Ishikawa (cell line): ENCODE results near the gene TUBB3.

Source experiments
- CEBPB ChIP-seq: IDR thresholded peaks from 2 replicates; pipeline ENCODE4 v1.6.1; 2012
- CREB1 ChIP-seq: IDR thresholded peaks from 2 replicates; pipeline ENCODE4 v1.6.1; 2012; ENCODE audit warnings: low read depth
- EGR1 ChIP-seq: IDR thresholded peaks from 2 replicates; pipeline ENCODE4 v1.6.1; 2012
- EP300 ChIP-seq: IDR thresholded peaks from 2 replicates; pipeline ENCODE4 v1.6.1; 2012; ENCODE audit warnings: borderline replicate concordance
- FOXM1 ChIP-seq: IDR thresholded peaks from 2 replicates; pipeline ENCODE4 v1.6.1; 2012; ENCODE audit warnings: low read depth, borderline replicate concordance
- NFIC ChIP-seq: IDR thresholded peaks from 2 replicates; pipeline ENCODE4 v1.6.1; 2012
- RAD21 ChIP-seq: IDR thresholded peaks from 2 replicates; pipeline ENCODE4 v1.6.1; 2012; ENCODE audit warnings: low read depth
- REST ChIP-seq: IDR thresholded peaks from 2 replicates; pipeline ENCODE4 v1.6.1; 2012; ENCODE audit warnings: low read depth, mild to moderate bottlenecking
- TAF1 ChIP-seq: IDR thresholded peaks from 2 replicates; pipeline ENCODE4 v1.6.1; 2012; ENCODE audit warnings: low read depth, mild to moderate bottlenecking
- TCF12 ChIP-seq: IDR thresholded peaks from 2 replicates; pipeline ENCODE4 v1.6.1; 2012; ENCODE audit warnings: low read depth
- TEAD4 ChIP-seq: IDR thresholded peaks from 2 replicates; pipeline ENCODE4 v1.6.1; 2012
- YY1 ChIP-seq: IDR thresholded peaks from 2 replicates; pipeline ENCODE4 v1.6.1; 2012; ENCODE audit warnings: low read depth
- ZBTB7A ChIP-seq: IDR thresholded peaks from 2 replicates; pipeline ENCODE4 v1.6.1; 2012; ENCODE audit warnings: low read depth
- TF ChIP-seq, protein P1 (sequence below): IDR thresholded peaks from 2 replicates; pipeline ENCODE4 v1.6.1; 2012
- TF ChIP-seq, protein P2 (sequence below): IDR thresholded peaks from 2 replicates; pipeline ENCODE4 v1.6.1; 2012

TUBB3 gene

DNA sequence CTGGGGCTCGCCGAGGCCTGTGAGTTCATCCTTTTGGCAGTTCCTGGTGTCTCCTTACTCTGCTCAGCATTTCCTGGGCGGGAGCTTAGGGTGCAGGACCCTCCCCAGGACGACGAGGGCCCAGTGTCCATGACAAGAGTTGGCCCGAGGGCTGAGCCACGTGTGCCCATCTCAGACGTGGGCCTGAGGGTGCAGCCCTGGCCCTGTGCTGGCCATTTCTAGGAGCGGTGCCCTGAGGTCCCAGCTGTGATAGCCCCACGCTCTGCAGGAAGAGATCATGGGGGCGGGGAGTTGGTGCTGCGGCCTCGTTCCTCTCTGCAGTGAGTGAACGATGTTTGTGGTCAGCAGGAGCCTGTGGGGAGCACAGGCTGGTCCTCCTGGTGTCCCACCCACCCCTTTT is 10.5 kb upstream of the TUBB3 start:
- TF ChIP-seq EGR1 (no peak), CEBPB (no peak), CREB1 (no peak), TCF12 (no peak), NFIC (no peak), YY1 (no peak), TAF1 (no peak), EP300 (no peak), ZBTB7A (no peak), FOXM1 (no peak), REST (no peak), RAD21 (no peak), TEAD4 (no peak)
- TF ChIP-seq, protein P1, sequence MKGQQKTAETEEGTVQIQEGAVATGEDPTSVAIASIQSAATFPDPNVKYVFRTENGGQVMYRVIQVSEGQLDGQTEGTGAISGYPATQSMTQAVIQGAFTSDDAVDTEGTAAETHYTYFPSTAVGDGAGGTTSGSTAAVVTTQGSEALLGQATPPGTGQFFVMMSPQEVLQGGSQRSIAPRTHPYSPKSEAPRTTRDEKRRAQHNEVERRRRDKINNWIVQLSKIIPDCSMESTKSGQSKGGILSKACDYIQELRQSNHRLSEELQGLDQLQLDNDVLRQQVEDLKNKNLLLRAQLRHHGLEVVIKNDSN: no peak
- TF ChIP-seq, protein P2, sequence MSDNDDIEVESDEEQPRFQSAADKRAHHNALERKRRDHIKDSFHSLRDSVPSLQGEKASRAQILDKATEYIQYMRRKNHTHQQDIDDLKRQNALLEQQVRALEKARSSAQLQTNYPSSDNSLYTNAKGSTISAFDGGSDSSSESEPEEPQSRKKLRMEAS: no peak

GRCh38 chr16:89913408-89914387 is 9.4 kb upstream of the TUBB3 start:
- TF ChIP-seq TEAD4 (no peak), RAD21 (no peak), REST (no peak), YY1 (no peak), TCF12 (no peak), EP300 (no peak), ZBTB7A (no peak), TAF1 (no peak), FOXM1 (no peak), CEBPB (no peak), CREB1 (no peak), EGR1 (no peak), NFIC (no peak)
- TF ChIP-seq, protein P1: no peak
- TF ChIP-seq, protein P2: no peak

DNA sequence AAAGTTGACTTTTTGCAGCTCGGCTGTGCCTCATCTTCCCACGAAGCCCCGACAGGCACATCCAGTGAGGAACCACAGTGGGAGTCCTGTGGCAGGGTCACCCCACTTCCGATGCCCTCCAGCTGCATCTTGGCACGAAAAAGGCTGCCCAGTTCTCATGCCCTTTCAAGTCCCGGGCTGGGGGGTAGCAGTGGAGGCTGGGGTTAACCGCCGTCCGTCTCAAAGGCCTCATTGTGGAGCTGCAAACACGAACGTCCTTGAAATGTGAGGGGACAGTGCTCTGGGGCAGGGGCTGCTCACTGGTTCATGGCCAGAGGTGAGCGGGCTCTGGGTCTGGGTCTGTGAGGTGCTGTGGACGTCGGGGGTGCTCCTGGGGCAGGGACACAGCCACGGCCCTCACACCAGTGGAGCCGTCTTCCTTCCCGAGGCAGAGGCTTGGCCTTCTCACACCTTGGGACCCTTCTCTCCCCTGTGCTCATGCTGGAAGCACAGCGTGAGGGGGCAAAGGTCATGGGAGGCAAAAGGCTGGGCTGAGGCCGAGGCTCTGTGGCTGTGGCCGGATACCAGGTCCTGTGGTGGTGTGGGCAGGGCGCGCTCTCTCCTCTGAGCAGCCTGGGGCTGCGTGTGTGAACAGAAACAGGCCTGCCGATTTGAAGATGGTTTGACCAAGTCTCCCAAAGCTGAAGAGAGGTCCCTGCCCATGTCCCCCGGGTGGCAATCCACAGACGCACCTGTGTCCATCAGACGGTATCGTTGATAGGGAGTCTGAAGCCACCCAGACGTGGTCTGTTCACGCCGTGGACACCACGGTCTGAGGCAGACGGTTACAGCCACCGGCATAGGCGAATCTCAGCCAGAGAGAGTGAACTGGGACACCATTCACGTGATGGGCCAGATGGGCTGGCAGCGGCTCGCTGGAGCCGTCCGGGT is 7.6 kb upstream of the TUBB3 start:
- TF ChIP-seq YY1: no peak
- no peak for TF ChIP-seq EGR1
- TF ChIP-seq, protein P1: no peak
- TF ChIP-seq NFIC: no peak
- no peak for TF ChIP-seq TEAD4
- TF ChIP-seq TAF1: no peak
- TF ChIP-seq CEBPB: no peak
- no peak for TF ChIP-seq CREB1
- no peak for TF ChIP-seq REST
- no peak for TF ChIP-seq FOXM1
- TF ChIP-seq ZBTB7A: no peak
- TF ChIP-seq RAD21: no peak
- no peak for TF ChIP-seq EP300
- TF ChIP-seq, protein P2: no peak
- TF ChIP-seq TCF12: no peak
